GM21737 (cell line): Measurements from ENCODE around the gene GLIPR1L2.
"Not testable (repeated sequence)": the region's sequence is repeated elsewhere in the genome, so short reads cannot be mapped to it uniquely, and the experiment has no call there.

Source experiments
- ATAC-seq: cut with Tn5 transposase; IDR thresholded peaks from one replicate; pipeline ENCODE4 v1.9.1; 2021; ENCODE audit warnings: mild to moderate bottlenecking, moderate library complexity; ENCODE audit not compliant: unreplicated experiment

Gene GLIPR1L2

GRCh38 chr12:75390899-75391538, at the start of gene GLIPR1L2:
GLIPR1L2 (plus strand) TSS chr12:75391089; CDS start chr12:75391117, 28 bp downstream.
- ATAC-seq, result peak; percentile 98

DNA sequence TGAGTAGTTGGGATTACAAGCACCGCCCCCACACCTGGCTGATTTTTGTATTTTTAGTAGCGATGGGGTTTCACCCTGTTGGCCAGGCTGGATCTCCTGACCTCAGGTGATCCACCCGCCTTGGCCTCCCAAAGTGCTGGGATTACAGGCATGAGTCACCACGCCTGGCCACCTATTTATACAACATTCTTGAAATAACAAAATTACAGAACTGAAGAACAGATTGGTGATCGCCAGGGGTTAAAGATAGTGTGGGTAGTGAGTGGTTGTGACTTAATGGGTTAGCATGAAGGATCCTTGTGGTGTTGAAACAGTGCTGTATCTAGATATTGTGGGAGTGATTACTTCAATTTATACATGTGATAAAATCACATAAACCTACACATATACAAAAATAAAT, 49.0 kb upstream of the GLIPR1L2 start:
- ATAC-seq, result no peak

DNA sequence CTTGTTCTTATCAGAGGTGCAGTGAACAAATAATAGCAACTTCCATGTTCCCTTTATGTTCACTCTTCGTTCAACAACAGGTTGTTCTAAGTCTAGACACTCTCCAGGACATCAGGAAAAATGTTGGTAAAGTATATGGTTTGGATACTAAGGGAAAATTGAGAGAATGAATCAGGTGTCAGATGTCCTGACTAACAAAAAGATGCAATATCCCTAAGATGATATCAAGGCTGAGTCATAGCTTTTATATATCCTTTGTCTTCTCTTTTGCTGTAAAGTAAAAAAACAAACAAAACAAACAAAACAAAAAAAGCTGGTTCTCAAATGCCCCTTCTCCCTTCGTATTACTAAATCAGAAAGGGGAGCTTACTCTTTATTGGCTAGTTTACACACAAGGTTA, 45.4 kb upstream of the GLIPR1L2 start:
- no peak for ATAC-seq

GRCh38 chr12:75346215-75346614, 44.7 kb upstream of the GLIPR1L2 start:
- ATAC-seq, result not testable (repeated sequence)

DNA sequence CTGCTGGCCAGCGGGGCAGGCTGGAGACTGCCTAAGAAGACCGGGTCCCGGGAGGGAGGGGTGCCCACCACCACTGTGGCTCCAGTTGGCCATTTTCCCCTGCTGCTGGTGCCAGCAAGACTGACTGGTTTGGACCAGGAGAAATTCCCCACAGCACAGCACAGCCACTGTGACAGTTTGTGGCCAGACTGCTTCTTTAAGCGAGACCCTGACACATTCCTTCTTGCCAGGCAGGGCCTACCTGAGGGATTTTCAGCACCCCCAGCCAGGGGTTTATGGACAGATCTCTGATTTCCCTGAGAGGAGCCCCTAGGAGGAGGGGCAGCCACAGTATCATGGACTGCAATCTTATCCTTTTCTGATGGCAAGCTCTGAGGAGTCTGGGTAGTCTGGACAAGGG, 40.9 kb upstream of the GLIPR1L2 start:
- ATAC-seq, result no peak

- ATAC-seq, result no peak
These were observed 40.5 kb upstream of the GLIPR1L2 start for GRCh38 chr12:75350413-75350812.

DNA sequence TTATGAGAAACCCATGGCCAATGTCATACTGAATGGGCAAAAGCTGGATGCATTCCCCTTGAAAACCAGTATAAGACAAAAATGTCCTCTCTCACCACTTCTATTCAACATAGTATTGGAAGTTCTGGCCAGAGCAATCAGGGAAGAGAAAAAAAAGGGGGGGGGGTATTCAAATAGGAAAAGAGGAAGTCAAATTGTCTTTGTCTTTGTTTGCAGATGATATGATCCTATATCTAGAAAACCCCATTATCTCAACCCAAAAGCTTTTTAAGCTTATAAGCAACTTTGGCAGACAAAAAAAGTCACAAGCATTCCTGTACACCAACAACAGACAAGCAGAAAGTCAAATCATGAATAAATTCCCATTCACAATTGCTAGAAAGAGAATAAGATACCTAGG, 36.9 kb upstream of the GLIPR1L2 start:
- ATAC-seq, result no peak

- no peak for ATAC-seq
These were observed 30.0 kb upstream of the GLIPR1L2 start for GRCh38 chr12:75360920-75361319.

DNA sequence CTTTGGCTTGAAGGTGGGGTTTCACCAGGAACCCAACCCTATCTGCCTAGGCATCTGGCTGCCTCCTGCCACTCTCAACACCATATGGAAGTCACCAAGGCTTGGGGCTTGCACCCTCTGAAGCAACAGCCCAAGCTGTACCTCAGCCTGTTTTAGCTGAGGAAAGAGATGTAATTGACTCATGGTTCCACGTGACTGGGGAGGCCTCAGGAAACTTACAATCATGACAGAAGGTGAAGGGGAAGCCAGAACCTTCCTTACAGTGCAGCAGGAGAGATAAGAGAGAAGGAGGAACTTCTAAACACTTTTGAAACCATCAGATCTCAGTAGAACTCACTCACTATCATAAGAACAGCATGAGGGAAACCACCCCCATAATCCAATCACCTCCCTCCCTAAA, 29.5 kb upstream of the GLIPR1L2 start:
- ATAC-seq, result no peak

DNA sequence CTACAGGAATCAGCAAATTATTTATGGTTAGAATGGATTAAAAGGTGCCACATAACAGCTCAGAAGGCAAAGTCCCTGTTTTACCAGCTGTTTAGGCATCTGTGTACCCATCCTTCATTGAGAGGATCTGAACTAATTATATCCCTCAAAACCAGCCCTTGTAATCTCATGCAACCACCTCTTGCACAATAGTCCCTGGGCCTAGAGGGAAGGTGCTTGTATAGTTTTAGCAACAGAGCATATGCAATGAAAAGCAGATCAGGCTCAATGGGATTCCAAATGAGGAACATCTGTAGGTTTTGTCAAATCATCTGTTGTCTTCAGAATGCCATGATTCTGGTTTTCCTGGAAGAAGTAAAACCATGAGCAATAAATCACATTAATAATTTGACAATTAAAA, 26.0 kb upstream of the GLIPR1L2 start:
- no peak for ATAC-seq

DNA sequence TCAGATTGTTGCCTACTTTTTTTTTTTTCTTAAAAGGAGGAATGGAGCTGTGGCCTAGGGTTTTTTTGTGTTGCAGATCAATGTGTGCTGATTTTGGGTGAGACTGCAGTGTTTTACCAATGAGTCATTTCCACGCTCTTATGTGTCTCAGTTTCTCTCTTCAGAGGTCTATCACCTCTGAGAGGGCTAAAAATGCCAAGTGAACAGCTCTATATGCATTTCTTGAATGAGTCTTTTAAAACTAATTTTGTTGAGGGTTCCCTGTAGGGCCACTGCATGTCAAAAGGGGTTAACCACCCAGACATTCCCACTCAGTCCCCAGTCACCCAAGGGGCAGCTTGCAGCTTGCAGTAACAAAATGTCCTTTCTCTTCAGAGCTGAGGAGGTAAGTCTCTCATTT, 24.3 kb upstream of the GLIPR1L2 start:
- ATAC-seq, result no peak

DNA sequence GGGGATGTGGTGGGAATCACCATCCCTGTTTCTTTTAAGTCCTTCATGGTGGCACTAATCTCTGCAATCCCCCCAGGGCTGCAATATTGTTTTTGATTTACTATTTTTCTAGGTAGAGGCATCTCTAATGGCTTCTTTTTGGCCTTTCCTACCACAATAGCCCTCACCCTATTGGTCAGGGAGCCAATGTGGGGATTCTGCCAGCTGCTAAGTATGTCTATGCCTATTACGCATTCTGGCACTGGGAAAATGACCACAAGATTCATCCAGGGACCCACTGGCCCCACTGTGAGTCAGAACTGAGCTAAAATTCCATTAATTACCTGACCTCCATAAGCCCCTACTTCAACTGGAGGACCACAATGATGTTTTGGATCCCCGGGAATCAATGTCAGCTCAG, 15.9 kb upstream of the GLIPR1L2 start:
- ATAC-seq, result no peak

- no peak for ATAC-seq
These were observed 12.5 kb upstream of the GLIPR1L2 start for GRCh38 chr12:75378354-75378753.

DNA sequence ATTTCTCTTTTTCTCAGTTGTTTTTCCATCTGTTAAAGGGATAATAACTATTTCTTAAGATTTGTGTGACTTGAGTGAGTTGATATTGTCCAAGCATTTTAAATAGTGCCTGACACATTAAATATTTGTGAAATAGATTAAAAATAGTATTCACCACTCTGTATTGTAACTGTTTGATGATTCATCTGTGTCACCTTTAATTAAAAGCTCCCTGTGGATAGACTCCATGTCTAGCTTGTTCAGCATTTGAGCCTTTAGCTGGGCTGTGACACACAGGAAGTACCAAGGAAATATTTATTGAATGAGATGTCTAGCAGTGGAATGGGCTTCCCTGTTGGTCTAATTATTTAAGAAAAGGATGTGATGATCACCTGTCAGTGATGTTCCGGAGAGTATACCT, 1.8 kb upstream of the GLIPR1L2 start:
- ATAC-seq, result no peak

- no peak for ATAC-seq
These were observed 1.2 kb upstream of the GLIPR1L2 start for GRCh38 chr12:75389706-75390105.

DNA sequence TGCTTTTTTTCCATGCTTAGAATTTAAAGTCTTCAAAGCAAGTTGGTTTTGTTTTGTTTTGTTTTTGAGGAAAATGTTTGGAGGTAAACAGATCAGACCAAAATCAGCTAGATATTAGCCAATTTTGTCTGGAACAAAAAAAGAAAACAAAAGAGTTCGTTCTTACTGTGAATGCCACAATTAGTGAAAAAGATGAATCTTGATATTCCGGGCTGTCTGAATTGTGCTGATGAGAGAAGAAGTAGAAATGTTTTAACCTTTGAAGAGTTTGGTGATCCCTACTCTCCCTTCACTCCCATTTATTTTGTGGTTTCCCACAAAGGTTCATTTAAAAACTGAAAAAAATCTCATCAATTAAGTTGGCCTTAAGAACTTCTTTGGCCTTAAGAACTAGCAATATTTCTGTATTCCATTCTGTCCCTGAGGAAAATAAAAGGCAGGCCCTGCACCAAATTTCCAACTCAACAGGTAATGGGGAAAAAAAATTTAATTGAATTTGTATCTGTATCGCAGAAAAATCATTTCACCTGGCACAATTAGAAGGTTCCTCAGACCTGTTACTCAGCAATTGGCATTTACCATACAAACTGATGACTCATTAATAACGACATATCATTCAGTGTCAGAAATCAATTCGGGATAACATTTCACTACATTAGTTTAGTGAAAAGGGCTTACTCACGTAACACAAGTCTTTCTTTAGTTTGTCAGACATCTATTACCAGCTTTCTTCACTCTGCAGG, 562 bp upstream of the GLIPR1L2 start:
- ATAC-seq, result no peak

DNA sequence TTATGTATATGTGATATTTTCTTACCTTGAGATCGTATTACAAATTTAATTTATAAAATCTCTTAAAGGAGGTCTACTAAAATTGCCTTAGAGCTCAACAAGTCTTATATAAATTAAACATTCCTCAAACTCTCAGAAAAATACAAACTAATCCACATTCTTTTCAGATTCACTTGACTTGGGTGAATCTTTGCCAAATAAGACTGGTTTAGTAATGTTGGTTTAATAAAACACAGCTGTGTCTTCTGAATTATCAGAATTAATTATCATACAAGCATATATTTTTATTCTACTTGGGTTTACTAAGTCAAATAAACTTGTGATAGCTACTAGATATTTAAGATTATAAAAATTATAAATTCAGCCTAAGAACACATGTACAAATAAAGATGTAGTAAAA, 13.3 kb downstream of the GLIPR1L2 start:
- ATAC-seq, result no peak

DNA sequence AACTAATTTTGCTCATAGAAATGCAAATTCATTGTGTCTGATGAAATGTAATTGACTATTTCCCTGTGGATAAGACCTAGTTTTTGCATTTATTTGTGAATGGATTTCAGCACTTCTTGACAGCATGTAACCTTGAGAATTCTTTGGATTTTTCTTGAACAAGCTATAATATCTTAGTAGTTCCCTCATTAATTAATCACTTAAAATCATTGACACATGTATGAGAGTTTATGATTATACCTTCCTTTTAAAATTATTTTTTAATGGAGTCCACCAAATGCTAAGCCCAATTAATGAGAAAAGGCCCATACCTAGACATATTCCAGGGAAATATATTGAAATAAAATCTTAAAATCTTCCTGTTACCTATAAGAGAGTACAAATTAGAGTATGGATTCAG, 16.8 kb downstream of the GLIPR1L2 start:
- ATAC-seq, result no peak

DNA sequence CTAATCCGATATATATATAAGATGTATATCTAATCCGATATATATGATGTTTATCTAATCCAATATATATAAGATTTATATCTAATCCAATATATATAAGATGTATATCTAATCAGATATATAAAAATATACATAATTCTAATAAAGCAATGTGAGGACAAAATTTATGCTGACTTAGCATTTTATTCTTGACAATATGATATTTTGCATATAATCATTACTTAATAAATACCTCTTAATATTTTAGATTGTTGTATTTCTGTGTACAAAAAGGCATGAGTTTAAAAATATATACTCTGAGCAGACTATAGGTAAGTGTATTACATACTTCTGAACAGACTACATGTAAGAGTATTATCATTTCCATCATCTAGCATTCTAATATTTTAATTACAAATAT, 18.9 kb downstream of the GLIPR1L2 start:
- no peak for ATAC-seq

DNA sequence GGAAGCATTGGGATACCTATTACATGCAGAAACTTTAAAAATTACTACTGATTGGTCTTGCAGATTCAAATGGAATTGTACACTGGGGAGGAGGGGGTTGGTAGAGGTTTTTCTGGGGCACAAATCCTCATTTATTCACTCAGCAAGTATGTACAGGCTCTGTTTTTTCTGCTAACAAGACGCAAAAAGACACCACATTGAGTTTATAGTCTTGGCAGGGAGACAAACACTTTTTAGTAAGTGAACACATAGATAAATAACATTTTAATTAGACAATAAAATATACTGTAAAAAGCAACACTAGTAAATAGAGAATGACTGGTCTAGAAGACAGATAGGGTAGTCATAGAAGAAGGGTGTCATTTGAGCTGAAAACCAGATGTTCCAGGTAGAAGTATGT, 23.8 kb downstream of the GLIPR1L2 start:
- no peak for ATAC-seq

GRCh38 chr12:75419841-75420240, 29.0 kb downstream of the GLIPR1L2 start:
- ATAC-seq, result no peak

GRCh38 chr12:75427491-75427890, 36.6 kb downstream of the GLIPR1L2 start:
- ATAC-seq, result no peak

DNA sequence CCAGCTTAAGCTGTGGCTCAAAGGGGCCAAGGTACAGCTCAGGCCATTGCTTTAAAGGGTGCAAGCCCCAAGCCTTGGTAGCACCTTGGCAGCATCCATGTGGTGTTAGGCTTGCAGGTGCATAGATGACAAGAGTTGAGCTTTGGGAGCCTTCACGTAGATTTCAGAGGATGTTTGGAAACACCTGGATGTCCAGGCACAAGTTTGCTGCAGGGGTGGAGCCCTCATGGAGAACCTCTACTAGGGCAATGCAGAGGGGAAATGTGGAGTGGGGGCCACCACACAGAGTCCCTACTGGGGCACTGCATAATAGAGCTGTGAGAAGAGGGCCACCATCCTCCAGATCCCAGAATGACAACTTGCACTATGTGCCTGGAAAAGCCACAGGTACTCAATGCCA, 37.9 kb downstream of the GLIPR1L2 start:
- ATAC-seq, result no peak
